SU-DHL-6 (cell line): ENCODE results near the gene DPP9.

Experiments
- EZH2phosphoT487 ChIP-seq: fragments of 200-600 bp; sonication (generic), shearing (Covaris generic); conservative IDR thresholded peaks from 2 replicates; pipeline ENCODE4 v1.6.1; 2018; ENCODE audit warnings: mild to moderate bottlenecking, antibody characterized with exemption, low read length, moderate library complexity, mixed read lengths
- TF ChIP-seq, protein P1 (sequence below): fragments of 200-600 bp; sonication (generic); IDR thresholded peaks from one replicate; pipeline ENCODE4 v1.5.1; 2017; ENCODE audit warnings: antibody characterized with exemption, mild to moderate bottlenecking, low read length, moderate library complexity; ENCODE audit not compliant: insufficient read depth, poor library complexity, severe bottlenecking

GRCh38 chr19:4691373-4691772 is 32.3 kb downstream of the DPP9 start:
- no peak for TF ChIP-seq EZH2phosphoT487
- TF ChIP-seq, protein P1, sequence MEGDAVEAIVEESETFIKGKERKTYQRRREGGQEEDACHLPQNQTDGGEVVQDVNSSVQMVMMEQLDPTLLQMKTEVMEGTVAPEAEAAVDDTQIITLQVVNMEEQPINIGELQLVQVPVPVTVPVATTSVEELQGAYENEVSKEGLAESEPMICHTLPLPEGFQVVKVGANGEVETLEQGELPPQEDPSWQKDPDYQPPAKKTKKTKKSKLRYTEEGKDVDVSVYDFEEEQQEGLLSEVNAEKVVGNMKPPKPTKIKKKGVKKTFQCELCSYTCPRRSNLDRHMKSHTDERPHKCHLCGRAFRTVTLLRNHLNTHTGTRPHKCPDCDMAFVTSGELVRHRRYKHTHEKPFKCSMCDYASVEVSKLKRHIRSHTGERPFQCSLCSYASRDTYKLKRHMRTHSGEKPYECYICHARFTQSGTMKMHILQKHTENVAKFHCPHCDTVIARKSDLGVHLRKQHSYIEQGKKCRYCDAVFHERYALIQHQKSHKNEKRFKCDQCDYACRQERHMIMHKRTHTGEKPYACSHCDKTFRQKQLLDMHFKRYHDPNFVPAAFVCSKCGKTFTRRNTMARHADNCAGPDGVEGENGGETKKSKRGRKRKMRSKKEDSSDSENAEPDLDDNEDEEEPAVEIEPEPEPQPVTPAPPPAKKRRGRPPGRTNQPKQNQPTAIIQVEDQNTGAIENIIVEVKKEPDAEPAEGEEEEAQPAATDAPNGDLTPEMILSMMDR: no peak
